Brain microvascular endothelial cell (primary cell): ENCODE data around the gene CSNK1D.

Experiments used
- DNase-seq: peaks from one replicate; pipeline ENCODE4 v3.0.0-alpha.2; 2020
- H3K27ac ChIP-seq: fragments of 250-450 bp; sonication (Bioruptor Pico); 2 replicates; pipeline ENCODE4 v1.5.1; 2020; ENCODE audit warnings: mild to moderate bottlenecking, moderate library complexity
- H3K27me3 ChIP-seq: fragments of 250-450 bp; sonication (Bioruptor Pico); replicated peaks from 2 replicates; pipeline ENCODE4 v1.5.1; 2020; ENCODE audit warnings: mild to moderate bottlenecking
- H3K36me3 ChIP-seq: fragments of 250-450 bp; sonication (Bioruptor Pico); replicated peaks from 2 replicates; pipeline ENCODE4 v1.5.1; 2020; ENCODE audit warnings: mild to moderate bottlenecking
- H3K4me3 ChIP-seq: 2 replicates; pipeline ENCODE4 v1.5.1; 2011; ENCODE audit warnings: low read depth, mild to moderate bottlenecking, control low read depth, low read length, moderate library complexity
- in situ Hi-C: cut with HindIII; loops from 2 replicates; pipeline ENCODE4 v1.10.0; 2017; ENCODE audit warnings: low sequenced_read_pairs, low pct_ligation_motif_present
- TF ChIP-seq, protein P1 (sequence below): IDR thresholded peaks from 2 replicates; pipeline ENCODE4 v1.5.1; 2011; ENCODE audit warnings: low read depth, mild to moderate bottlenecking, moderate library complexity, low read length, control low read depth, inconsistent platforms; ENCODE audit errors: missing control alignments

The CSNK1D gene

GRCh38 chr17:82278308-82278707, 4.8 kb upstream of the CSNK1D start:
- in situ Hi-C loops, result no loop called here
- TF ChIP-seq, protein P1, sequence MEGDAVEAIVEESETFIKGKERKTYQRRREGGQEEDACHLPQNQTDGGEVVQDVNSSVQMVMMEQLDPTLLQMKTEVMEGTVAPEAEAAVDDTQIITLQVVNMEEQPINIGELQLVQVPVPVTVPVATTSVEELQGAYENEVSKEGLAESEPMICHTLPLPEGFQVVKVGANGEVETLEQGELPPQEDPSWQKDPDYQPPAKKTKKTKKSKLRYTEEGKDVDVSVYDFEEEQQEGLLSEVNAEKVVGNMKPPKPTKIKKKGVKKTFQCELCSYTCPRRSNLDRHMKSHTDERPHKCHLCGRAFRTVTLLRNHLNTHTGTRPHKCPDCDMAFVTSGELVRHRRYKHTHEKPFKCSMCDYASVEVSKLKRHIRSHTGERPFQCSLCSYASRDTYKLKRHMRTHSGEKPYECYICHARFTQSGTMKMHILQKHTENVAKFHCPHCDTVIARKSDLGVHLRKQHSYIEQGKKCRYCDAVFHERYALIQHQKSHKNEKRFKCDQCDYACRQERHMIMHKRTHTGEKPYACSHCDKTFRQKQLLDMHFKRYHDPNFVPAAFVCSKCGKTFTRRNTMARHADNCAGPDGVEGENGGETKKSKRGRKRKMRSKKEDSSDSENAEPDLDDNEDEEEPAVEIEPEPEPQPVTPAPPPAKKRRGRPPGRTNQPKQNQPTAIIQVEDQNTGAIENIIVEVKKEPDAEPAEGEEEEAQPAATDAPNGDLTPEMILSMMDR, result no peak
- H3K27me3 ChIP-seq, result no peaks in the 10 kb centered on the region
- no peaks in the 10 kb centered on the region for H3K36me3 ChIP-seq
- no peak overlapping the region for H3K4me3 ChIP-seq
- H3K27ac ChIP-seq, result no peak overlapping the region
- DNase-seq, result no peak

DNA sequence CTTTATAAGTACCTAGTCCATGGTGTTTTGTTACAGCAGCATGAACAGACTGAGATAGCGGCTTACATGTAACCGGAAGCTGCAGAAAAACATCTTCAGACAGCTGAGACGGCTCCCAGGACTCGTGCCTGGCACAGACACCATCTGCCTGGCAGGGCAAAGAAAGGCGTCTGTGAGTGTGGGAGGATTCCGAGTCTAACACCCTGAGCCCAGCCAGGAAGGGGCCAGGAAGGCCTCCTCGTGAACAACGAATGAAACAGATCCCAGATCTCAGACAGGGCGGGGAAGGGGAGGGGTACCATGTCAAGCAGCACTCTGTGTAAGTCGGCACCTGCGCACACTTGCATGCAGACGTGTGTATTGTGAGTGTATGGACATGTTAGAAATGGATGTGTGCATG, 4.4 kb upstream of the CSNK1D start:
- no peak overlapping the region for H3K27ac ChIP-seq
- in situ Hi-C loops, result no loop called here
- TF ChIP-seq, protein P1, result no peak

DNA sequence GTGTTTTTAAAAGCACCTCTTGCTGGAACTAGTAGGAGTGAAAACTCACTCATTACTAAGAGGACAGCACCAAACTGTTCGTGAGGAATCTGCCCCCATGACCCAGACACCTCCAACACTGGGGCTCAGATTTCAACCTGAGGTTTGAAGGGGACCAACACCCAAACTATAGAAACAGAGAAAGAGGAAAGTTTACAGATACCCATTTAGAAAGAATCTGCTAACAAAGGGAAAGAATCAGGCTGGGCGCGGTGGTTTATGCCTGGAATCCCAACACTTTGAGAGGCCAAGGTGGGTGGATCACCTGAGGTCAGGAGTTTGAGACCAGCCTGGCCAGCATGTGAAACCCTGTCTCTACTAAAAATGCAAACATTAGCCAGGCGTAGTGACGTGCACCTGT, 3.4 kb upstream of the CSNK1D start:
- TF ChIP-seq, protein P1, result no peak
- no peaks in the 10 kb centered on the region for H3K27me3 ChIP-seq
- peaks cover under 1% of the 10 kb centered on the region for H3K36me3 ChIP-seq
- DNase-seq, result no peak
- in situ Hi-C loops, result no loop called here
- no peak overlapping the region for H3K4me3 ChIP-seq
- no peak overlapping the region for H3K27ac ChIP-seq

More for the DNA sequence above, 4.4 kb upstream of the CSNK1D start:
- H3K4me3 ChIP-seq, result no peak overlapping the region
- H3K27me3 ChIP-seq, result no peaks in the 10 kb centered on the region
- no peak for DNase-seq
- H3K36me3 ChIP-seq, result no peaks in the 10 kb centered on the region

GRCh38 chr17:82275326-82275725, 1.8 kb upstream of the CSNK1D start:
- H3K4me3 ChIP-seq, result no peak overlapping the region
- H3K27me3 ChIP-seq, result no peaks in the 10 kb centered on the region
- peaks cover 17% of the 10 kb centered on the region for H3K36me3 ChIP-seq
- no peak overlapping the region for H3K27ac ChIP-seq
- in situ Hi-C loops, result no loop called here
- TF ChIP-seq, protein P1, result no peak
- DNase-seq, result no peak

DNA sequence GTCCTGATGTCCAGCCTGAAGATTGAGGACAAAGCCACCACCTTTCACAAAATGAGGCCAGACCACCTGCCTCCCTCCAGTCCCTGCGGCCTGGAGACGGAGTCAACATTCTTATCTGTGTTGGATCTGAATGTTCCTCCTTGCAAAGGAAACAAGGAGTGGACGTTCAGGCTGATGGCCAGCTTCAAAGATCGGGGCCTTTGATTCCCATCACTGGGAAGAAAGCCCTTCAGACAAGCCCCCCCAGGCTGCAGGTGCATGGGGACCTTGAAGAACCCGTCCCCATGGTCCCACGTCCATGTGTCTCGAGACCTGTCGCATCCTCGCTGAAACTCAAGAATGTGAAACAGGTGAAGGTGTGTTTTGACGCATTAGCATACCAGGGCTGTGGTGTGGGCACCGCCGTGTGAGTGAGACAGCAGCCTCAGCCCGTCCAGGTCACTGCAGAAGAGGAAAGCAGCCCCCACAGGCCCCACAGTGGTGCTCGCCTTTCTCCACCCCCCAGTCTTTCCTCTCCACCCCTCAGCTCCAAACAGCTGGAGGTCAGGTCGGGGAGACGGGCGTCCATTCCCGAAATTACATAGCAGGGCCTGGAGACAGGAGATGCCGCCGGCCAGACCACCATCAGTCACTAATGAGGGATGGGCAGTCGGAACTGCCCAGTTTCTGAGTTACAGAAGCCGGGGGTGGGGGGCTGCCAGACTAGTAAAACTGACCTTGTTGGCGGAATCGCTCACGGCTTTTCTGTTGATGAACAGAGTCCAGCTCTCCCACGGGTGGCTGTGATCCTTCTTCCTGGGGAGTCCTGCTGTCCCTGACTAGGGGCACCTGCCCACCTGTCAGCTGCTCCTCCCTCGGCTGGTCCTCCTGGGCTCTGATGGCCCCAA, 877 bp upstream of the CSNK1D start:
- H3K27me3 ChIP-seq, result no peaks in the 10 kb centered on the region
- in situ Hi-C loops, result no loop called here
- H3K36me3 ChIP-seq, result peaks cover 26% of the 10 kb centered on the region
- H3K4me3 ChIP-seq, result no peak overlapping the region
- no peak for DNase-seq
- H3K27ac ChIP-seq, result no peak overlapping the region
- TF ChIP-seq, protein P1, result no peak
